Skeletal muscle tissue (tissue), 4 donors: ENCODE measurements around the gene ITGA3. TPM values are rescaled to one million over a fixed set of nuclear protein-coding genes. Genes with fewer than 3 reads are reported as not detected.

Source experiments
- H3K27ac ChIP-seq: one replicate; pipeline ENCODE4 v1.7.0; 2013; ENCODE audit warnings: mild to moderate bottlenecking, low read depth, low read length, inconsistent platforms
- H3K27me3 ChIP-seq, 3 donors: one replicate each; pipeline ENCODE4 v1.7.0; 2013; ENCODE audit warnings: low read length in 3 of 3; ENCODE audit not compliant: control insufficient read depth in 3 of 3, insufficient read depth in 3 of 3
- H3K36me3 ChIP-seq, 3 donors: one replicate each; pipeline ENCODE4 v1.7.0; 2013; ENCODE audit warnings: low read length in 3 of 3; ENCODE audit not compliant: control insufficient read depth in 3 of 3, insufficient read depth in 3 of 3
- H3K4me1 ChIP-seq, 3 donors: one replicate each; pipeline ENCODE4 v1.7.0; 2013; ENCODE audit warnings: low read length in 3 of 3, mild to moderate bottlenecking in 3 of 3; ENCODE audit not compliant: control insufficient read depth in 3 of 3, insufficient read depth in 3 of 3
- H3K4me3 ChIP-seq, 3 donors: one replicate each; pipeline ENCODE4 v1.7.0; 2013; ENCODE audit warnings: low read length in 3 of 3
- H3K9ac ChIP-seq, 3 donors: one replicate each; pipeline ENCODE4 v1.7.0; 2013; ENCODE audit warnings: low read length in 3 of 3, mild to moderate bottlenecking in 3 of 3, moderate library complexity in 2 of 3, low read depth in 1 of 3
- H3K9me3 ChIP-seq, 3 donors: one replicate each; pipeline ENCODE4 v1.7.0; 2013; ENCODE audit warnings: low read length in 3 of 3; ENCODE audit not compliant: control insufficient read depth in 3 of 3
- total RNA-seq: library from RNA; depleted of rRNA; stranded (reverse); fragments of >200 nt; gene quantifications from one replicate; pipeline ENCODE4 v1.2.3, GENCODE V29; 2014
- donor health status: Osteomylitis.

ITGA3 gene
- 27.7 TPM for total RNA-seq

DNA sequence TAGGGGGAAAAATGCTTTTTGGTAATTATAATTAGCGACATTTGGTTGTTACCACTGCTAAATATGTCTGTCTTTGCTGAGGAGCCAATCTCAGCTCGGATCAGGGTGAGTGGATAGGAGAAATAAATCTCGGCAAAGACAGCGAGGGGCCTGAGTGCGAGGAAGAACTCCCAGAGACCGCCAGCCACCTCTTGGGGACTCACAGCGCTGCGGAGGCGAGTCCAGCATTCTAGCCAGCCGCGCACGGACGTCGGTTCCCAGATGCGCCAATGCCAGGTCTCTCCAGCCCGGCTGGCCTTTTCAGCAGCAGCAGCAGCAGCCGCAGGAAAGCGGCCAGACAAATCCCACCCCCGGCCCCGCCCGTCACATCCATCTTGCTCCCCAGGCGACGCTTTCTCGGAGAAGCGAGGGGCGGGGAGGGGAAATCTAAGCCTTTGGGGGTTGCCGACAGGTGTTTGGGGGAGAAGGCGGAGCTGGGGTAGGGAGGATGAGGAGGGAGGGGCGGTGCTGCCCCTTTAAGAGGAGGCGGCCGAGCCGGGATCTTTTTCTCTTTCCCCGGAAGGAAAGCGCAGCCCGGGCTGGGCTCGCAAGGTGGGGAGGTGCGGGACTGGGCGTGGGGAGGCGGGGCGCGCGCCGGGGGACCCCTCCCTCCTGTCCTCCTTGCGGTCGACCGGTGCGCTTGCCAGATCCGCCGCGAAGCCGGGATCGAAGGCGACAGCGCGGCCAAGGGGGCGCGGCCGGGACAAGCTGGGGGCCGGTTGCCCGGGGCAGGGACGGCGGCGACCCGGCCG is at the start of gene ITGA3:
TSS of gene ITGA3 (plus strand) at position 685 of the 791 bp plus-strand sequence. CDS start 330 bp downstream, outside the sequence.
- peak within 1 kb of the TSS; percentile 78 to 83 (median 82) for H3K4me3 ChIP-seq
- no peaks in the 10 kb centered on the region for H3K27me3 ChIP-seq
- H3K27ac ChIP-seq: peak within 1 kb of the TSS; percentile 71
- H3K4me1 ChIP-seq: peaks cover 55 to 62% (median 56%) of the 10 kb centered on the region in 3 donors
- no peaks in the 10 kb centered on the region for H3K36me3 ChIP-seq
- H3K9me3 ChIP-seq: no peaks in the 10 kb centered on the region
- H3K9ac ChIP-seq: peak within 1 kb of the TSS; percentile 67 to 84 (median 83)

DNA sequence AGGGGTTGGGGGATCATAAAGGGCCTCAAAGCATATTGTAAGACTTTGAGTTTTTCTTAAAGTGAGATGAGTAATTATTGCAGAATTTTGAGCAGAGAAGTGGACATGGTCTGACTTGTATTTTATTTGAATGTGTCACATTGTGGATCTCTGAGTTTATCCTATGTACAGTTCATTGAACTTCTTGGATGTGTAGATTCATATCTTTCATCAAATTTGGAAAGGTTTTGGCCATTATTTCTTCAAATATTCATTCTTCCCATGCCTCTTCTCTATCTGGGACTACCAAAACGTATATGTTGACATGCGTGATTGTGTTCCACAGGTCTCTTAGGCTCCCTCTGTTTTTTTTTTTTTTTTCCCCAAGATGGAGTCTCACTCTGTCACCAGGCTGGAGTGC is 46.6 kb upstream of the ITGA3 start:
- Histone ChIP-seq H3K9me3 (peaks cover 3 to 5% (median 4%) of the 10 kb centered on the region in 3 donors), H3K9ac (no peak overlapping the region), H3K36me3 (no peaks in the 10 kb centered on the region), H3K4me3 (no peak overlapping the region), H3K27me3 (peaks cover 2 to 4% (median 3%) of the 10 kb centered on the region in 3 donors), H3K4me1 (no peaks in the 10 kb centered on the region), H3K27ac (no peak overlapping the region)

DNA sequence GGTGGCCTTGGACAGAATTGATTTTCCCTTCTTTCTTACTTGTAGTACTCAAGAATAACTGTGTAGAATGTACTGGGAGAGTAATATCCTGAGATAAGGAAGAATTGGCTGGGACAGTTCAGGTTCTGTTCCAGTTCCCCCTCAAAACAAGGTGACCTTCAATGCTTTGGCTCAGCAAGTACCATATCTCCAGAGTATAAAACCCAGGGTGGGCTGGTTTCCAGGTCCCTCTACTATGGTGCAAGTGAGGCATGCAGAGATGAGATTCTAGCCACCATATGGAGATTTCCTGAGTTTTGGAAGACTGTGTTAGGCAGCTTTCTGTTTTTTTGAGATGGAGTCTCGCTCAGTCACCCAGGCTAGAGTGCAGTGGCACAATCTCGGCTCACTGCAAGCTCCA is 42.8 kb upstream of the ITGA3 start:
- H3K27me3 ChIP-seq: peaks cover 0 to 4% (median 0%) of the 10 kb centered on the region in 3 donors
- no peaks in the 10 kb centered on the region for H3K4me1 ChIP-seq
- H3K9ac ChIP-seq: no peak overlapping the region
- H3K36me3 ChIP-seq: no peaks in the 10 kb centered on the region
- H3K27ac ChIP-seq: no peak overlapping the region
- H3K9me3 ChIP-seq: peaks cover 3 to 5% (median 4%) of the 10 kb centered on the region in 3 donors
- no peak overlapping the region for H3K4me3 ChIP-seq

DNA sequence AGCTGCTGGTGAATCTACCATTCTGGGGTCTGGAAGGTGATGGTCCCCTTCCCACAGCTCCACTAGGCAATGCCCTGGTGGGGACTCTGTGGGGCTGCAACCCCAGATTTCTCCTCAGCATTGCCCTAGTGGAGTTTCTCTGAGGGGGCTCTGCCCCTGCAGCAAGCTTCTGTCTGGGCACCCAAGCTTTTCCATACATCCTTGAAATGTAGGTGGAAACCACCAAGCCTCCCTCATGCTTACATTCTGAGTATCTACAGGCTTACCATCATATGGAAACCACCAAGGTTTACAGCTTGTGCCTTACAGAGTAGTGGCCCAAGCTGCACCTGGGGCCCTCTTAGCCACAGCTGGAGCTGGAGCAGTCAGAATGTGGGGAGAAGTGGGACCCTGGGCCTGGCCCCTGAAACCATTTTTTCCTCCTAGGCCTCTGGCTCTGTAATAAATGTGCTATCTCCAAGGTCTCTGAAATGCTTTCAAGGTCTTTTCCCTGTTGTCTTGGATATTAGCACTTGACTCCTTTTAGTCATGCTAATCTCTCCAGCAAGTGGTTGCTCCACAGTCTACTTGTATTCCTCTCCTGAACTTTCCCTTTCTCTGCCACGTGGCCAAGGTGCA is 41.3 kb upstream of the ITGA3 start:
- no peak overlapping the region for H3K27ac ChIP-seq
- H3K4me1 ChIP-seq: no peaks in the 10 kb centered on the region
- no peak overlapping the region for H3K9ac ChIP-seq
- no peaks in the 10 kb centered on the region for H3K9me3 ChIP-seq
- H3K36me3 ChIP-seq: no peaks in the 10 kb centered on the region
- no peak overlapping the region for H3K4me3 ChIP-seq
- no peaks in the 10 kb centered on the region for H3K27me3 ChIP-seq

DNA sequence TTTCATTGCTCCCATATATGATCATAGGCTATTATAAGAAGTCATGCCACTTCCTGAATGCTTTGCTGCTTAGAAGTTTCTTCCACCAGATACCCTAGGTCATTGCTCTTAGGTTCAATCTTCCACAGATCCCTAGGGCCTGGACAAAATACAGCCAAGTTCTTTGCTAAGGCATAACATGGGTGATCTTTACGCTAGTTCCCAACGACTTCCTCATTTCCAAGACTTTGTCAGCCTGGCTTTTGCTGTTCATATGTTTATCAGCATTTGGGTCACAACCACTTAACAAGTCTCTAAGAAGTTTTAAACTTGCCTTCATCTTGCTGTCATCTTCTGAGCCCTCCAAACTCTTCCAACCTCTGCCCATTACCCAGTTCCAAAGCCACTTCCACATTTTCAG is 40.8 kb upstream of the ITGA3 start:
- H3K27ac ChIP-seq: no peak overlapping the region
- no peaks in the 10 kb centered on the region for H3K27me3 ChIP-seq
- H3K4me3 ChIP-seq: no peak overlapping the region
- H3K9ac ChIP-seq: no peak overlapping the region
- no peaks in the 10 kb centered on the region for H3K9me3 ChIP-seq
- H3K36me3 ChIP-seq: no peaks in the 10 kb centered on the region
- no peaks in the 10 kb centered on the region for H3K4me1 ChIP-seq

DNA sequence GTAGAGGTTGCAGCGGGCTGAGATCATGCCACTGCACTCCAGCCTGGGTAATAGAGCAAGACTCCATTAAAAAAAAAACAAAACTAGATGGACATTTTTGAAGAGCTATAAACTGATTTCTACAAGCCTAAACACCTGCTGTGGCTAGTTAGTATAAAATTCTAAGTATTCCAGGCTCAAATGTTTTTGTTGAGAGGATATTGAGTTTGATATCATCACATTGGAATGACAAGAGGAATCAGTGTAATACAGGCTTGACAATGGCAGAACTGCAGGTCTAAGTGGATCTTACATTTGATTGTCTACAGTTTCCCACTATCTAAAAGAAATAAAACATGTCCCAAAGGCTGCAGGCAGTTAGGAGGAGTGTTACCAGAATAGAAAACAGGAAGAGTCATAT is 37.0 kb upstream of the ITGA3 start:
- no peaks in the 10 kb centered on the region for H3K27me3 ChIP-seq
- H3K9ac ChIP-seq: no peak overlapping the region
- H3K4me1 ChIP-seq: no peaks in the 10 kb centered on the region
- H3K4me3 ChIP-seq: no peak overlapping the region
- H3K27ac ChIP-seq: no peak overlapping the region
- H3K9me3 ChIP-seq: no peaks in the 10 kb centered on the region
- no peaks in the 10 kb centered on the region for H3K36me3 ChIP-seq

DNA sequence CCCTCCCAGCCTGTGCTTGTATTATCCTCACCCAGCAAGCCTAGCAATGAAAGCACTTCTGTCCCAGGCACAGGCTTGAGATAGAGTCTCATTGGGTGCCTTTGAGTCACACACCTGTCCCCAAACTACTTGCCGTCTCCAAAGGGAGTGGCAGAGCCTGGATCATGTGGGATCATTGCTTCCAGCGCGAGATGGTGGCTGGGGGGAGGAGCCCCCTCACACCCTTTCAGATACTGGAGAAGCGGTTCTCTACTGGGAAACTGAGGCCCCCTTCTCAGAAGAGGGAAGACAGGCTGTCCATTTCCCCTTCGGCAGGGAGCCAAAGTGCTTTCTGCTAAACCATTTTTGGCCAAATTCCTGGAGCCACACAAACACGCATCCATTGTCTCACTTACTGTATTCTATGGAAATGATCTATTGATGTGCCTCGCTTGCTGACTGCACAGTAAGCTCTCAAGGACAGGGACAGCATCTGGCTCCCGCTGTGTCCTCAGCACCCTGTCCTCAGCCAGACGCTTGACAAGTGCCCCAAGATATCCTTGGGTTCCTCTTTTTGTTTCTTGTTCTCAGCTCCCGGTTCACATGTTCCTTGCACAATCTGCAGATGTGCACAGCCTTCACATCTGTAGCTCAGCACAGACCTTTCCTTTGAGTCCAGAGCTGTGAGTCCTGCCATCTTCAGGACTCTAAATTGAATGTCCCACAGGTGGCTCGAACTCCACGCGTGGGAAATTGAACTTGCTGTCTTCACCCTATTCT is 34.9 kb upstream of the ITGA3 start:
- no peaks in the 10 kb centered on the region for H3K9me3 ChIP-seq
- no peaks in the 10 kb centered on the region for H3K4me1 ChIP-seq
- no peak overlapping the region for H3K9ac ChIP-seq
- H3K4me3 ChIP-seq: no peak overlapping the region
- H3K27me3 ChIP-seq: no peaks in the 10 kb centered on the region
- no peak overlapping the region for H3K27ac ChIP-seq
- no peaks in the 10 kb centered on the region for H3K36me3 ChIP-seq

DNA sequence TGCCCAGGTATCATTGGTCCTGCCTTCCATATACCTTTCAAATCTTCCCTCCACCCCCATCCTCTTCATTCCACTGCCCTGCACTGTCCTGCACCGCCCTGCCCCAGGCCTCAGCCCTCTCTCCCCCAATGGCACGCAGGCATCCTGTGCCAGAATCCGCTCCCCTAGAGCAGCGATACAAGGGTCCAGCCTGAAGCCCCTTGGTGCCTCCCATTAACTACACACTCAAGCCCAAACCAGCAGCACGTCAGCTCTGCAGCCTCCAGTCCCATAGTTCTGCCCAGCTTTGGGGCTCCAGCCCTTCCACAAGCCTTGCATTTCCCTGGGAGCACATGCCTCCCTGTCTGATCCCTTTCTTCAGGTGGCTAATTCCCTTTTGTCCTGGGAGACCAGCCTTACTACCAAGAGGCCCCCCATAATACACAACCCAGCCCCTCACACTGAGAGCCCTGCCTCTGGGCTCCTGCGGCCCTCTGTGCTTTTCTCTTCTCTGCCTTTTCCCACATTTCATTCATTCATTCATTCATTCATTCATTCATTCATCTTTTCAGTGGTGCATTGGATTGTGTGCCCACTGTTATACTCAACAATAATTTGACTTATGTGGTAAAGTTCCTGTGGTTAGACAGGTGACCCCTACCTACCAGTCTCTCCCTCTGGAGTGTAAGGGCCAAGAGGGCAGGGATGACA is 34.1 kb upstream of the ITGA3 start:
- Histone ChIP-seq H3K9ac (no peak overlapping the region), H3K27ac (no peak overlapping the region), H3K27me3 (no peaks in the 10 kb centered on the region), H3K4me1 (peaks cover 0 to under 1% (median 0%) of the 10 kb centered on the region in 3 donors), H3K4me3 (no peak overlapping the region), H3K9me3 (no peaks in the 10 kb centered on the region), H3K36me3 (no peaks in the 10 kb centered on the region)

DNA sequence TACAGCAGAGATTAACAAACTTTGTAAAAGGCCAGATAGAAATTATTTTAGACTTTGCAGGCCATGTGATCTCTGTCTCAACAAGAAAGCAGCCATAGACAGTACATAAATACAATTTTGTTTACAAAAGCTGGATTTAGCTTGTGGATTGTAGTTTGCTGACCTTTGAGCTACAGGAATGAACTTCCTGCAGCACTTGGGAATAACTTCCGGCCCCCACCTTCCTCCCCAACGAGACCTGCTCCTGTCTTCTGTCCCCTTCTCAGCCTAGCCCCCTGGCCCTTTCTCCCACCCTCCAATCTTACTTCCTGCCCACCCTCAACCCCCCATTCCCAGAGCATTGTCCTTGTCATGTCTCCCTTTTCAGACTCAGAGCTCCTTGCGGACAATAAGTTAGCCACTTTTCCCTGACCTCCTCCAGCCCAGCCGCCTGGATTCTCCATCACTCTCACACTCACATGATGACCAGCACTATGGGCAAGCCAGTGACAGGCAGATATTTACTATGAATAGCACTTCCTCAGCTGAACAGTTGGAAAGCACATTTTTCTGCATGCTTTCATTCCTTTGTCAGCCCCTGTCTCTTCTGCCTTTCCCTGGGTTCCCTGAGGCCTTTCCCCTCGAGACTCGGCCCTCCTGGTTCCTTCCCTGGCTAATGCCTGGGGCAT is 33.3 kb upstream of the ITGA3 start:
- Histone ChIP-seq H3K27ac (no peak overlapping the region), H3K4me3 (no peak overlapping the region), H3K4me1 (peaks cover 6 to 8% (median 6%) of the 10 kb centered on the region in 3 donors), H3K9me3 (no peaks in the 10 kb centered on the region), H3K9ac (no peak overlapping the region), H3K27me3 (peaks cover 0 to 4% (median 0%) of the 10 kb centered on the region in 3 donors), H3K36me3 (no peaks in the 10 kb centered on the region)
